ENCODE measurements around the gene HCFC1.

HCFC1 gene

GRCh38 chrX:153948002-153948466, 23.6 kb downstream of the HCFC1 start:
- no peak for TF ChIP-seq CTCF (IDR thresholded peaks at IDR 0.05; ENCODE audit: control insufficient read depth, insufficient read depth, low read depth, low read length, missing control alignments)
- H3K4me3 ChIP-seq (ENCODE audit: control insufficient read depth, low read depth, low read length), result no peak overlapping the region
- DNase-seq (ENCODE audit: low read depth), result no peak

GRCh38 chrX:153947009-153947769, 24.4 kb downstream of the HCFC1 start:
- peak; percentile 86 for TF ChIP-seq CTCF (IDR thresholded peaks at IDR 0.05; ENCODE audit: control insufficient read depth, insufficient read depth, low read depth, low read length, missing control alignments)
- H3K4me3 ChIP-seq (ENCODE audit: control insufficient read depth, low read depth, low read length), result no peak overlapping the region
- DNase-seq (ENCODE audit: low read depth), result peak; percentile 16

DNA sequence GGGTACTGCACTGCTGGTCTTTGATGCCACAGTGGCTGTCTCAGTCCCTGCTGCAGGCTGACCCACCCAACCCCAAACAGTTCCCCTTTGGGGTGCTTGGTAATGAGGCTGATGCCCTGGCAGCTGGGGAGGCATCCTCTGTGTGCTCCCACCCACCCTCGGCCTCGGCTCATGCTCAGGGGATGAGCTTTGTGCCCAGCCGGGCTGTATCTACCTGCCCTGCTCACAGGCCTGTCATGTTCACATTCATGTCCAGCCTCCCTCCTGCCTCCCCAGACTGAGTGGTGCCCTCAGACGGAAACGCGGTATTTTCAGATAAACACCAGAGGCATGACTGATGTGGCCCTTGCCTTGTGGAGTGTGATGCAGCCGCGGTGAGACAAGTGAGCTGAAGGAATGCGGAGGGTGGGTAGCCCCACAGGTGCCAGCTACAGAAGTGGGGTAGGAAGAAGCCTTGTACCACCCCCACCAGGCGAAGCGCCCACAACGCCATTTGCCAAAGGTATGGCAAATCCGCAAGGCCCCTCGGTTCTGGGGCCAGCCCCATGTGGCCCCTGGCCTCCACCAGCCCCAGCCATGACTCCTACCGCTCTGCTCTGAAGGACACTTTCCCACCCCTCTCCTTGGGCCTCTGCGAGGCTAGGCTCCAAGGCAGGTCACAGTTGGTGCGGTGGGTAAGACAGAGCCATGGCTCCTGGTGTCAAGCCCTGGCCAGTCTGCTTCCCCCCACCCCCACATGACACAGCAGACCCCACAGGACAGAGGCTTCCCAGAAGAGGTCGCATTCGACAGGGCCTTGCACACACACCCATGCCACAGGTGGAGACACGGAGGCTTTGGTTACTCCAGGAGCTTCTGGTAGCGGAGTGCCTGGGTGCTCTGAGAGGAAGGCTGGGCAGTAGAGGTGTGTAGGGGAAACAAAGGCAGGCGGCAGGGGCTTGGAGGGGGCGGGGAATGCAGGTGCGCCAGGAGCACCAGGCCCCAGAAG, 25.4 kb downstream of the HCFC1 start:
- DNase-seq (ENCODE audit: low read depth), result no peak
- no peak for TF ChIP-seq CTCF (IDR thresholded peaks at IDR 0.05; ENCODE audit: control insufficient read depth, insufficient read depth, low read depth, low read length, missing control alignments)
- H3K4me3 ChIP-seq (ENCODE audit: control insufficient read depth, low read depth, low read length), result no peak overlapping the region

DNA sequence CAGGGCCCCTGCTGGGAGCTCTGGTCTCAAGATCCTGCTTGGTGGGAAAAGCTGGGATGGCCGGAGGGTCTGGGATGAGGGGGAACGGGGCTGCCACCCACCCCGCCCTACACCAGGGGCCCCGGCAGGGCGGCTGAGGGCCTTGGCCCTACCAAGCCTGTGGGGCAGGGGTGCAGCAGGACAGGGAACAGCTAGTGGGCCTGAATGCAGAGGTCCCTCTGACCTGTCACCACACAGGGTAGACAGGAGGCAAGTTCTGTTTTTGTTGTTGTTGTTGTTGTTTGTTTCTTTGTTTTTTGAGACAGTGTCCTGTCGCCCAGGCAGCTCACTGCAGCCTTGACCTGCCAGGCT, 26.8 kb downstream of the HCFC1 start:
- DNase-seq (ENCODE audit: low read depth), result no peak
- H3K4me3 ChIP-seq (ENCODE audit: control insufficient read depth, low read depth, low read length), result no peak overlapping the region
- no peak for TF ChIP-seq CTCF (IDR thresholded peaks at IDR 0.05; ENCODE audit: control insufficient read depth, insufficient read depth, low read depth, low read length, missing control alignments)

GRCh38 chrX:153944140-153944799, 27.3 kb downstream of the HCFC1 start, which contains the start of gene RENBP:
Gene RENBP (minus strand): TSS chrX:153944643. CDS start chrX:153944610, 33 bp downstream.
- no peak for DNase-seq (ENCODE audit: low read depth)
- no peak within 1 kb of the TSS for H3K4me3 ChIP-seq (ENCODE audit: control insufficient read depth, low read depth, low read length)
- TF ChIP-seq CTCF (IDR thresholded peaks at IDR 0.05; ENCODE audit: control insufficient read depth, insufficient read depth, low read depth, low read length, missing control alignments), result no peak

Data from AG09309 (cell line).